GM18517 (cell line): Measurements from ENCODE around the gene MATN4.

ENCODE experiments used
- ATAC-seq: cut with Tn5 transposase; IDR thresholded peaks from one replicate; pipeline ENCODE4 v1.9.1; 2021; ENCODE audit warnings: mild to moderate bottlenecking, moderate library complexity; ENCODE audit not compliant: unreplicated experiment

The MATN4 gene

GRCh38 chr20:45317826-45318225 lies 9.7 kb upstream of the MATN4 start:
- ATAC-seq, result no peak

- ATAC-seq, result no peak
These were observed 8.3 kb upstream of the MATN4 start for GRCh38 chr20:45316150-45317080.

GRCh38 chr20:45315672-45316071 lies 7.6 kb upstream of the MATN4 start:
- ATAC-seq, result no peak

GRCh38 chr20:45313943-45314342 lies 5.8 kb upstream of the MATN4 start:
- no peak for ATAC-seq

GRCh38 chr20:45313065-45313695 lies 5.1 kb upstream of the MATN4 start:
- no peak for ATAC-seq

GRCh38 chr20:45312241-45312640 lies 4.1 kb upstream of the MATN4 start:
- no peak for ATAC-seq

- no peak for ATAC-seq
These were observed 3.6 kb upstream of the MATN4 start for GRCh38 chr20:45311589-45312211.

- ATAC-seq, result no peak
These were observed 976 bp upstream of the MATN4 start for GRCh38 chr20:45309075-45309474.

- ATAC-seq, result no peak
These were observed 941 bp downstream of the MATN4 start for GRCh38 chr20:45307076-45307640.

GRCh38 chr20:45306431-45306982 lies 1.6 kb downstream of the MATN4 start, which contains the start of gene RBPJL:
RBPJL (plus strand) TSS chr20:45306840; CDS start chr20:45306923, 83 bp downstream.
- ATAC-seq, result no peak

GRCh38 chr20:45305262-45305661 lies 2.8 kb downstream of the MATN4 start:
- no peak for ATAC-seq

- ATAC-seq, result no peak
These were observed 3.6 kb downstream of the MATN4 start for GRCh38 chr20:45304464-45304999.

- ATAC-seq, result no peak
These were observed 4.3 kb downstream of the MATN4 start for GRCh38 chr20:45303586-45304463.

GRCh38 chr20:45301824-45302271 lies 6.3 kb downstream of the MATN4 start:
- no peak for ATAC-seq

GRCh38 chr20:45300961-45301360 lies 7.1 kb downstream of the MATN4 start:
- ATAC-seq, result no peak

GRCh38 chr20:45299786-45300185 lies 8.3 kb downstream of the MATN4 start:
- ATAC-seq, result no peak

GRCh38 chr20:45297786-45298497 lies 10.2 kb downstream of the MATN4 start:
- no peak for ATAC-seq

- no peak for ATAC-seq
These were observed 13.4 kb downstream of the MATN4 start for GRCh38 chr20:45294659-45295058.

GRCh38 chr20:45294003-45294368 lies 14.1 kb downstream of the MATN4 start:
- no peak for ATAC-seq
